ENCODE results near the gene CCDC136.

CCDC136 gene

GRCh38 chr7:128849804-128850490 lies 58.2 kb downstream of the CCDC136 start:
- Histone ChIP-seq H3K79me2 (ENCODE audit: control insufficient read depth, low read length) (no peaks in the 10 kb centered on the region), H3K4me3 (ENCODE audit: low read length) (no peak overlapping the region), H3F3A (ENCODE audit: control insufficient read depth, insufficient read depth) (no peaks in the 10 kb centered on the region), H3K27me3 (ENCODE audit: control insufficient read depth, low read length) (no peaks in the 10 kb centered on the region), H3K9me2 (replicated peaks; ENCODE audit: control insufficient read depth, low read length) (no peaks in the 10 kb centered on the region), H3K36me3 (ENCODE audit: control insufficient read depth, low read length) (no peaks in the 10 kb centered on the region), H3K27ac (ENCODE audit: low read depth, low read length) (no peak overlapping the region), H3K4me1 (ENCODE audit: control insufficient read depth, low read length) (no peaks in the 10 kb centered on the region), H3K4me2 (ENCODE audit: low read length) (no peak overlapping the region), H3K9me3 (ENCODE audit: control insufficient read depth, insufficient read depth, low read length) (no peaks in the 10 kb centered on the region), H4K20me1 (ENCODE audit: control insufficient read depth, insufficient read depth, low read depth, low read length) (no peaks in the 10 kb centered on the region)
- no peak for TF ChIP-seq EZH2phosphoT487 (IDR thresholded peaks at IDR 0.05; ENCODE audit: borderline replicate concordance, low read length)
- no peak for TF ChIP-seq CTCF (IDR thresholded peaks at IDR 0.05; ENCODE audit: low read depth, low read length, poor library complexity, severe bottlenecking)

GRCh38 chr7:128852537-128853254 lies 60.9 kb downstream of the CCDC136 start:
- H3K79me2 ChIP-seq (ENCODE audit: control insufficient read depth, low read length), result no peaks in the 10 kb centered on the region
- H3K9me3 ChIP-seq (ENCODE audit: control insufficient read depth, insufficient read depth, low read length), result no peaks in the 10 kb centered on the region
- H3K4me2 ChIP-seq (ENCODE audit: low read length), result no peak overlapping the region
- no peaks in the 10 kb centered on the region for H3K4me1 ChIP-seq (ENCODE audit: control insufficient read depth, low read length)
- H4K20me1 ChIP-seq (ENCODE audit: control insufficient read depth, insufficient read depth, low read depth, low read length), result no peaks in the 10 kb centered on the region
- H3K4me3 ChIP-seq (ENCODE audit: low read length), result no peak overlapping the region
- H3F3A ChIP-seq (ENCODE audit: control insufficient read depth, insufficient read depth), result no peaks in the 10 kb centered on the region
- no peaks in the 10 kb centered on the region for H3K9me2 ChIP-seq (replicated peaks; ENCODE audit: control insufficient read depth, low read length)
- no peak for TF ChIP-seq EZH2phosphoT487 (IDR thresholded peaks at IDR 0.05; ENCODE audit: borderline replicate concordance, low read length)
- no peak for TF ChIP-seq CTCF (IDR thresholded peaks at IDR 0.05; ENCODE audit: low read depth, low read length, poor library complexity, severe bottlenecking)
- H3K27ac ChIP-seq (ENCODE audit: low read depth, low read length), result no peak overlapping the region
- no peaks in the 10 kb centered on the region for H3K36me3 ChIP-seq (ENCODE audit: control insufficient read depth, low read length)
- H3K27me3 ChIP-seq (ENCODE audit: control insufficient read depth, low read length), result no peaks in the 10 kb centered on the region

GRCh38 chr7:128853799-128854198 lies 62.0 kb downstream of the CCDC136 start:
- no peaks in the 10 kb centered on the region for H3K79me2 ChIP-seq (ENCODE audit: control insufficient read depth, low read length)
- no peaks in the 10 kb centered on the region for H3K36me3 ChIP-seq (ENCODE audit: control insufficient read depth, low read length)
- no peak overlapping the region for H3K27ac ChIP-seq (ENCODE audit: low read depth, low read length)
- no peaks in the 10 kb centered on the region for H3K4me1 ChIP-seq (ENCODE audit: control insufficient read depth, low read length)
- H3K9me3 ChIP-seq (ENCODE audit: control insufficient read depth, insufficient read depth, low read length), result no peaks in the 10 kb centered on the region
- H3K9me2 ChIP-seq (replicated peaks; ENCODE audit: control insufficient read depth, low read length), result no peaks in the 10 kb centered on the region
- H3K27me3 ChIP-seq (ENCODE audit: control insufficient read depth, low read length), result no peaks in the 10 kb centered on the region
- no peak overlapping the region for H3K4me3 ChIP-seq (ENCODE audit: low read length)
- H3F3A ChIP-seq (ENCODE audit: control insufficient read depth, insufficient read depth), result no peaks in the 10 kb centered on the region
- TF ChIP-seq CTCF (IDR thresholded peaks at IDR 0.05; ENCODE audit: low read depth, low read length, poor library complexity, severe bottlenecking) (no peak), EZH2phosphoT487 (IDR thresholded peaks at IDR 0.05; ENCODE audit: borderline replicate concordance, low read length) (no peak)
- H4K20me1 ChIP-seq (ENCODE audit: control insufficient read depth, insufficient read depth, low read depth, low read length), result no peaks in the 10 kb centered on the region
- no peak overlapping the region for H3K4me2 ChIP-seq (ENCODE audit: low read length)
